IMR-90 (cell line): ENCODE data around the gene C1QTNF12.

ENCODE experiments used
- CEBPB ChIP-seq: IDR thresholded peaks from 2 replicates; pipeline ENCODE4 v1.6.1; 2012; ENCODE audit warnings: low read depth, low read length, improper control_type of control experiment
- CHD1 ChIP-seq: IDR thresholded peaks from 2 replicates; pipeline ENCODE4 v1.6.1; 2012; ENCODE audit warnings: low read depth, low read length, improper control_type of control experiment
- CTCF ChIP-seq: conservative IDR thresholded peaks from 2 replicates; pipeline ENCODE4 v1.5.1; 2012; ENCODE audit warnings: mild to moderate bottlenecking, low read depth, low read length, improper control_type of control experiment
- ELK1 ChIP-seq: fragments of 150-350 bp; IDR thresholded peaks from 2 replicates; pipeline ENCODE4 v1.6.1; 2016; ENCODE audit warnings: low read depth, mild to moderate bottlenecking, low read length, moderate library complexity, borderline replicate concordance
- MAFK ChIP-seq: IDR thresholded peaks from 2 replicates; pipeline ENCODE4 v1.6.1; 2012; ENCODE audit warnings: low read depth, low read length, improper control_type of control experiment
- MAZ ChIP-seq: IDR thresholded peaks from 2 replicates; pipeline ENCODE4 v1.6.1; 2012; ENCODE audit warnings: low read depth, mild to moderate bottlenecking, low read length, improper control_type of control experiment, moderate library complexity, borderline replicate concordance
- POLR2A ChIP-seq: IDR thresholded peaks from 2 replicates; pipeline ENCODE4 v1.6.1; 2012; ENCODE audit warnings: mild to moderate bottlenecking, low read depth, low read length
- RAD21 ChIP-seq: IDR thresholded peaks from 2 replicates; pipeline ENCODE4 v1.6.1; 2012; ENCODE audit warnings: low read length, improper control_type of control experiment
- RCOR1 ChIP-seq: IDR thresholded peaks from 2 replicates; pipeline ENCODE4 v1.6.1; 2012; ENCODE audit warnings: mild to moderate bottlenecking, low read length, improper control_type of control experiment; ENCODE audit not compliant: insufficient replicate concordance
- RFX5 ChIP-seq: IDR thresholded peaks from 2 replicates; pipeline ENCODE4 v1.8.0; 2012; ENCODE audit warnings: low read depth, mild to moderate bottlenecking, low read length, moderate library complexity

- TF ChIP-seq CTCF (no peak), POLR2A (no peak), CHD1 (no peak), RAD21 (no peak), ELK1 (no peak), RCOR1 (no peak), CEBPB (no peak), RFX5 (no peak), MAFK (no peak), MAZ (no peak)
Measured at GRCh38 chr1:1198423-1199140, 47.9 kb downstream of the C1QTNF12 start.
